ENCODE results near the gene PRKAB2. TPM values are rescaled to one million over a fixed set of nuclear protein-coding genes. Genes with fewer than 3 reads are reported as not detected.
A peak's percentile ranks its signal among the peaks of the same experiment; 100 is the strongest.
"Not testable (repeated sequence)": the region's sequence is repeated elsewhere in the genome, so short reads cannot be mapped to it uniquely, and the experiment has no call there.

The PRKAB2 gene, protein sequence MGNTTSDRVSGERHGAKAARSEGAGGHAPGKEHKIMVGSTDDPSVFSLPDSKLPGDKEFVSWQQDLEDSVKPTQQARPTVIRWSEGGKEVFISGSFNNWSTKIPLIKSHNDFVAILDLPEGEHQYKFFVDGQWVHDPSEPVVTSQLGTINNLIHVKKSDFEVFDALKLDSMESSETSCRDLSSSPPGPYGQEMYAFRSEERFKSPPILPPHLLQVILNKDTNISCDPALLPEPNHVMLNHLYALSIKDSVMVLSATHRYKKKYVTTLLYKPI
- polyA plus RNA-seq (2013, experiment 1 of 2; ENCODE audit: insufficient read length), result 20.3 TPM
- polyA plus RNA-seq (2013, experiment 2 of 2; ENCODE audit: insufficient read length), result 19.0 TPM

DNA sequence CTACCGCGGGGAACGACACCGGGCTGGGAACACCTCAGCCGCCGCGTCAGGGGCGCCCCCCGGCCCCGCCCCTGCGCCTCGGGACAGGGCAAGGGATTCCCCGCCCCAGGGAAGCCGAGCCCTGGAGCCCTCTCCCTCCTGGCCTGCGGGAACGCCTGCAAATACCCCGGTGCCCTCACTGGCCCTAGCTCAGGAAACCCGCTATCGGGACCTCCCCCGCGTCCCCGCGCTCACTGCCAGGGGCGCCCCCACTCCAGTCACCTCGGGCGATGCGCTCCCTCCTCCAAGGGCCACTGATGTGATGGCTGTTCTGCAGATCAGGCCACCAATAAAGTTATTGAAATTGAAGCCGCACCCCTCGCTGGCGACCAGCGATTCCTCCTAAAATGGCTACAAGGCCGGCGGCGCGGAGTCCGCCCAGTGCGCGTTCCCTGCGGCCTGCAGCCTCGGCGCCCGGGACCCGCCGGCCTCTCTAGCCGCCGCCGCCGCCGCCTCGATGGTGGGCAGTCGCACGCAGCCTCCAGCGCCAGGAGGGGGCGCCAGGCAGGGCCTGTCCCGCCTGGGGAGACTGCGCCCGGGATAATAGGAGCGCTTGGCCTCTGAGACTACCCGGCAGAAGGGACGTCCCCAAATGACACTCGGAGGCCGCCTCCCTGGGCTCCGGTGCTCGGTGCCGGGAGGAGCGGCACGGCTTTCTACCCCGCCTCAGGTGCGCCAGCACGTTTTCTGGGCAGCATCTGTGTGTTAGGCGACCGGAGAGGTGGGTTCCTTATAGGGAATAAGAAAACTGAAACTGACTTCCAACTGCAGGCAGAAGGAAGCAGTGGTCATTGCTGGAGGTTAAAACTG lies at the start of gene PRKAB2:
Gene PRKAB2 (minus strand): TSS at position 303 of the 849 bp plus-strand sequence. CDS start 326 bp downstream, outside the sequence.
- DNase-seq, result peak; percentile 98

DNA sequence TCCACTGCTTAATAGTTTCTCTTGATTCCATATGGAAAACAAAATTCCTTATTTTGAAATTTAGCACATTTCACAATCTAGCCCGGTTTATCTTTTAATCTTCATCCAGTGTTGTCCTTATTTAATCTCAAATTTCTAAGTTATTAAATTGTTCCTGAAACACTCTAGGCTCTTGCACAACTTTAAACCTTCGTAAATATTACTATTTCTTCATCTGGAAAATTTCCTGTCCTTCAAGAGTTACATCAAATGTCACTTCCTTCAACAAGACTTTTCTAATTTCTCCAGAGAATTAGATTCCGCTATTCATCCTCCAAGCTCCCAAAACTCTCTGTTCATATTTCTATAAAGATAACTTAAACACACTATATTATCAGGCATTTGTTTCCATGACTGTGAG lies 46.3 kb upstream of the PRKAB2 start:
- DNase-seq, result no peak

DNA sequence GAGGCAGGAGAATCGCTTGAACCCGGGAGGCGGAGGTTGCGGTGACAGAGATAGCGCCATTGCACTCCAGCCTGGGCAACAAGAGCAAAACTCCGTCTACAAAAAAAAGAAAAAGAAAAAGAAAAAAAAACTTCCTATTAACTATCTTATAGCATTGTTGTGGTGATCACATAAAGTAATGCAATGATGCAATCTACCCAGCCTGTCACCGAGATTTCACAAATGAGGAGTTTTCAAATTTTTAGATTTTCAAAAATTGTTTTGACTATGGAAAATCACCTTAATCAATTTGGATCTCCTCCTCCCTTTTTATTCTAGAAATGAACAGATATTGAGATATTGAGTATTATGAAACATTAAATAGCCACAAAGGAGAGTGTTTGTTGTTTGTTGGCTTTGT lies 44.9 kb upstream of the PRKAB2 start:
- no peak for DNase-seq

GRCh38 chr1:147216124-147216523 lies 43.9 kb upstream of the PRKAB2 start:
- DNase-seq, result no peak

DNA sequence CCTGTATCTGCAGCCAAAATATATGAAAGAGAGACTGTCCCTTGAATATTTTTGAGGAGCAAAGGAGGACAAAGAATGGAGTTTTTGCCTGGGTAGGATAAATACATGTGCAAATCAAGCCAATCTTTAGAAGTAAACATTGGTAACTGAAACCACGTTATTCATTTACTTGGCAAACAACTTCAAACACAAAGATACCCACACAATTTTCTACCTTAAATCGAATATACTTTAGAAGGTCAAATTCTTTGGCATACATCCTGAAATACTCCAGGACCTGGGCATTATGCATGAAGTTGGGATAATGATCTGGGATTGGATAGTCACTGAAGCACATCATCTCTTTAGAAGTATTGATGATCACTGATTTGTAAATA lies 43.3 kb upstream of the PRKAB2 start:
- no peak for DNase-seq

DNA sequence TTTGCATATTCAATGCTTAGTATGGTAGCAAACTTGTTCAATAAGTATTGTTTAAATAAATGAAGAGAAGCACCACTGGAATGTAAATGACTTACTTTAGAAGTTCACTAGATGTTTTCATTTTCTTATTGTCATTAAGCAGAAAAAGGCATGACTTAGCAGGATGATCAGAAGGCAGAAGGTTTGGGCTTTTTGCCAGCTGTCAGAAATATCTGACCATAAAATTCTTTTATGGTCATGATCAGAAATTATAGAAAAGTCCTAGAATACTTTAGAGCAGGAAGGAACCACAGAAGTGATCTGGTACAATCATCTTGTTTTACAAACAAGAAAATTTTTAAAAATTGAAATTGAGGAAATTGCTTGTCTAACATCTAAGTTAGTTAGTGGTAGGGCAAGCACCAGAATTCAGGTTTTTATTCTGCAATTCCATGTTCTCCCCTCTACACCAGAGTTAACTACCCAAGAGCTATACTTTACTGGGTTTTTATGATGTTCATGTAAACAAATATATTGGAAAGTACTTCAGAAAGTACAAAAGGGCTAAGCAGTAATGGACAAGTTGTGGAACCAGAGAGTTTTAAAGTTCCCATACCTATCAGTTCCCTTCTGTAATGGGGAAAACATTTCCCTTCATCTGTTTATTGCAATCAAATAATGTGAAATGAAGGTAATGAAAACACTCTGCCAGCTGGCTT lies 42.7 kb upstream of the PRKAB2 start:
- DNase-seq, result peak; percentile 31

- no peak for DNase-seq
Observed at GRCh38 chr1:147214325-147214724, 42.1 kb upstream of the PRKAB2 start.

GRCh38 chr1:147213271-147213670 lies 41.0 kb upstream of the PRKAB2 start:
- DNase-seq, result no peak

GRCh38 chr1:147211577-147211976 lies 39.3 kb upstream of the PRKAB2 start:
- no peak for DNase-seq

DNA sequence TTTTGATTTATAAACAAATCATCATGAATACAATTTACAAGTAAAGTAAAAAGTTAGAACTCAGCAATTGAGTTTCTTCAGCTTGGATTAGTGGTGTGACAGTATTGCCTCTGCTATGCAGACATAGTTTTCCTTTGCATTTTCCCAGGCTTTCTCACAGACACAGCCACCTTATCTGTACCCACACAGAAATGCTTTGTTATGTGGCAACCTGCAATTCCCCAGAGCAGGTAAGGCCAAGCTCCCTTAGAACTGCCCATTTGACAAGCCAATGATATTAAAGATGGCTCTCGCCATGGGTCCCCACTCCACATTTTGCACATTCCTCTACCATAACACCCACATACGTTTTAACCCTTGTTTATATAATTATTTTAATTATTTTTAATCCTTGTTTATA lies 38.7 kb upstream of the PRKAB2 start:
- no peak for DNase-seq

DNA sequence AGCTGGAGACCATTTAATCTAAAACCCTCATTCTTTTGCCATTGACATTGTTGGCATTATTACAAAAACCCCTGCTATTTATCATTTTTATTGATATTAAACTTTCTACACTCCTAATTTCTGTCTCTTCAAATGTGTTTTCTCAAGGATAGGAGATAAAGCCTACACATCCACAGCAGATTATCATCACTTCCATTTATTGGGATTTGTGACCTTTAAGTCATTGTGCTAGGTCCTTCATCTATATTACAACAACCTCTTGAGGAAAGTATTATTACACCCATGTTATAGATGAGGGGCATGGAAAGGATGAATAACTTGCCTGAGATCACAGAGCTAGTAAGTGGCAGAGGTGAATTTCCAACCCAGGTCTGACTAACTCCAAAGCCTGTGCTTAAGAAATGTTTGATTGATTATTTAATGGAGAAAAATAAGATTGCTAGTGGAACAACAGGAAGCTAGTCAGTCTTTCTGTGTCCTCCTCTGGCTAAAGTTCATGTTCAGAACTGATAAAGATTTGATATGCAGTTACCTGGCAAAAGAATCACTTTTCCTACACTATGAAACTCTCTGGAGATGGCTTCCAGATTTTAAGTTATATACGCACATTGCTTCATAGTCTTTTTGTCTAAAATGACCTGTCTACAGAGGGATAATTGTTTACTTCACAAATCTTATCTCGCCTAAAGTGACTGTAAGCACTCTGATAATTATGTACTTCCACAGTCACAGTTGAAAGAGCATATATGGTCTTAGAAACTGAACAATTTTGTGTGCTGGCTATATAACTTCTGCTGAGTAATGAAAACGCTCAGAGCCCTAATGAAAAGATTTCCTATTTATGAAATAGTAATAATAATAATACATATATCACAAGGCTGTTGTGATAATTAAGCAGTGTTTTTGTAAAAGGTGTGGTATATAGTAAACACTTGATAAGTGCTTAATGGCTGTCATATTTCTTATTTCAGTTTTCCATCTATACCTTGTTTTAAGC lies 37.9 kb upstream of the PRKAB2 start:
- no peak for DNase-seq

DNA sequence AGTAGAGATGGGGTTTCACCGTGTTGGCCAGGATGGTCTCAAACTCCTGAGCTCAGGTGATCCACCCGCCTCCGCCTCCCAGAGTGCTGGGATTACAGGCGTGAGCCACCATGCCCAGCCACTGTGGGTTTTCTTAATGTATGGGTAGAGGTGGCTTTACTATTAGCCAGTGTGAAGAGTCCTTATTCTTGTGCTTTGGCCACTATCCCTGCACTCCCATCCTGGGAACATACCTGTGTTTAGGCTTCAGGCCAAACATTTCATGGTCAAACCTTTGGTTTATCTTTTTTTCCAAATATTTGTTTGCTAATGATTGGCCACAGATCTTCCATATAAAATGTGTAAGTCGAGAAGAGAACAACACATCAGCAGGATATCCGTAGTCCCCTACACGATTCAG lies 36.3 kb upstream of the PRKAB2 start:
- DNase-seq, result no peak

DNA sequence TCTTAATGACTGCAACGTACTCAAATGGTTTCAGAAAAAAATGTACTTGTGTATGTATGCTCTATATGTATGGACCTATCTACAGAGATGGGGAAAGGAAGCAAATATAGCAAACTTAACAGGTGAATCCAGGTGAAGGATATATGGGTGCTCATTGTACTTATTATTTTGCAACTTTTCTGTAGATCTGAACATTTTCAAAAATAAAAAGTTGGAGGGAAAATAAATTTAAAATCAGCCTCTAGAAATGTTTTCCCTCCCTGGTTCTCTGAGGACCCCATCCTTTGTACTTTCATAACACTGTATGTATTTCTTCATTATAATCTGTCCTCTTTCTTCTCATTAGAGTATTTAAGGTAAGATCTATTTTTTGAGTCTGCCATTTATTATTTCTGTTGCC lies 34.9 kb upstream of the PRKAB2 start:
- DNase-seq, result no peak

DNA sequence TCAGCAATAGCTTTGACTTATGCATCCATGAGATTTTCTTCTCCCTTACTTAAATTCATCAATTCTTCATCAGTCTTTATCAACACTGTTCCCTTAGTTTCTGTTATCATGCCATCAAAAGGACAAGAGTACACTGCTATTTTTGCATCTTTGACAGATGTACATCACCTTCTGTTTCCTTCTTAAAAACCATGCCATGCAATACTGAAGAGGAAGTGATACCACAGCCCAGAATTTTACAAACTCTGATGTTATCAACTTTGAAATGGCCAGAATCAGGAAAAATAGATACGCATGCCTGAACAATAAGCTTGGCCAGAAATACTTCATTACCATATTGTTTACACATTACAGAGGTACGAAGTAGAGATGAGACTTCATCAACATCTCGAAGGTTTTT lies 31.8 kb upstream of the PRKAB2 start:
- DNase-seq, result no peak

DNA sequence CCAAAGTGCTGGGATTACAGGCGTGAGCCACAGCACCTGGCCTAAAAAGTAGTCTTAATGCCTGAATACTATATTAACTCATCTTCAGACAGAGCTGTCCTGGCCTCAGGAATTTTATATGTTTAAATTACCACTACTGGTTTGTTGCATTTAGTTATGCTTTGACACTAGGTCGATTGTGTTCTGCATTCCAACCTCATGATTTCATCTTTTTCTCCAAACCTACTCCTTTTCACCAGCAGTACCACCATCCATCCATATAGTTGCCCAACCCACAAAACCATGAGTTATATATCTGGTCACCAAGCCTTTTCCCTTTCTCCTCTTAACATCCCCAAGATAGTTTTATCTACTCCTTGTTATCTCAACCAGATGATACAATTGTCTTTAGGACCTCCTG lies 30.3 kb upstream of the PRKAB2 start:
- no peak for DNase-seq

- DNase-seq, result no peak
Observed at GRCh38 chr1:147201786-147202185, 29.5 kb upstream of the PRKAB2 start.

- DNase-seq, result peak; percentile 4
Observed at GRCh38 chr1:147201276-147201675, 29.0 kb upstream of the PRKAB2 start.

GRCh38 chr1:147197324-147197723 lies 25.1 kb upstream of the PRKAB2 start:
- not testable (repeated sequence) for DNase-seq

GRCh38 chr1:147189514-147189913 lies 17.2 kb upstream of the PRKAB2 start:
- no peak for DNase-seq

DNA sequence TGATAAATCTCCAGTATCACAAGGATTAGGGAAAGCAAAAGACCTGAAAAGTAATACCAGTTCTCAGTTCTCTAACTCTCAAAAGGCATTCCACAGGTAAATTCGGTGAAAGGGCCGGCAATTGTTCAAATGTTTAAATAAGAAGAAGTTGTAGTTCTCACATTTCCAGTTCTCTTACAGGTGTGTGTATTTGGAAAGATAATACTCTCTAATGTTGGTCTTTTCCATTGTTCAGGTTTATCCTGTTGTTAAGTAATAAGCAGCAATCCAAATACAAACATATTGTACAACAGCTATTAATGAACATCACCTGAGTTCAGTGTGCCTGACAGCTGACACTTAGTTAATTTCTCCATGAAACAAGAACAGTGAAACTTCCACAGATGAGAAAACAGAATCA lies 13.2 kb upstream of the PRKAB2 start:
- DNase-seq, result no peak

DNA sequence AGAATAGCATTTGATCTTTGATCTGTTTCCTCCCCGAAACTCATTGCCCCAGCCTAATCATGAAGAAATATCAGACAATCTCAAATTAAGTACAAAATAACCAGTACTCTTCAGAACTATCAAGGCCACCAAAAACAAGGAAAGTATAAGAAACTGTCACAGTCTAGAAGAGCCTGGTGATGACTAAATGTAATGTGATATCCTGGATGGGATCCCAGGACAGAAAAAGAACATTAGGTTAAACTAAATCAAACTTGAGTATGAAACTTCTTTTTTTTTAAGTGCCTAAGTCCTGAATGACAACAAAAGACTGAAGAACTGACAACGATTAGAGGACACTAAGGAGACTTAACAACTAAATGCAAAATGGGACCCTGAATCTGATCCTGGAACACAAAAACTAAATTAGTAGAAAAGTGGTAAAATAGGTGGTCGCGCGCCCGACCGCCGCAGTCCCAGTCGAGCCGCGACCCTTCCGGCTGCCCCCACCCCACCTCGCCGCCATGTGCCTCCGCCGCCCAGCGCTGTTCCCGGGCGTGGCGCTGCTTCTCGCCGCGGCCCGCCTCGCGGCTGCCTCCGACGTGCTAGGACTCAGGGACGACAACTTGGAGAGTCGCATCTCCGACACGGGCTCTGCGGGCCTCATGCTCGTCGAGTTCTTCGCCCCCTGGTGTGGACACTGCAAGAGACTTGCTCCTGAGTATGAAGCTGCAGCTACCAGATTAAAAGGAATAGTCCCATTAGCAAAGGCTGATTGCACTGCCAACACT lies 5.5 kb upstream of the PRKAB2 start:
- peak; percentile 43 for DNase-seq

Measured in fibroblast of skin of abdomen (primary cell).